DMS 273 treated with DMSO at 0.1 percent for 48 hours (cell line): ENCODE data around the gene OR4M1.
"Not testable (repeated sequence)": the region's sequence is repeated elsewhere in the genome, so short reads cannot be mapped to it uniquely, and the experiment has no call there.

ENCODE experiments used
- DNase-seq: peaks from one replicate; lab custom pipeline; 2025; lab: John Stamatoyannopoulos, UW

The OR4M1 gene

GRCh38 chr14:19823178-19823577, 49.9 kb downstream of the OR4M1 start:
- DNase-seq = no peak

- no peak for DNase-seq
These were observed 50.5 kb downstream of the OR4M1 start for GRCh38 chr14:19823765-19824164.

- not testable (repeated sequence) for DNase-seq
These were observed 54.4 kb downstream of the OR4M1 start for GRCh38 chr14:19827626-19828244.

GRCh38 chr14:19828314-19828713, 55.0 kb downstream of the OR4M1 start:
- DNase-seq = no peak
